ENCODE measurements around the gene KHNYN.

- TF ChIP-seq CTCF (IDR thresholded peaks at IDR 0.05): no peak
- no peak for TF ChIP-seq POLR2A (IDR thresholded peaks at IDR 0.05)
Observed at GRCh38 chr14:24465805-24466204, 36.1 kb downstream of the KHNYN start.

Data from lower leg skin (tissue), 3 donors.